ENCODE results near the gene CES3. TPM values are rescaled to one million over a fixed set of nuclear protein-coding genes. Genes with fewer than 3 reads are reported as not detected.

Gene CES3
- total and polyA plus RNA-seq, 4 donors, result 0.19 to 28.3 (median 12.5) TPM

DNA sequence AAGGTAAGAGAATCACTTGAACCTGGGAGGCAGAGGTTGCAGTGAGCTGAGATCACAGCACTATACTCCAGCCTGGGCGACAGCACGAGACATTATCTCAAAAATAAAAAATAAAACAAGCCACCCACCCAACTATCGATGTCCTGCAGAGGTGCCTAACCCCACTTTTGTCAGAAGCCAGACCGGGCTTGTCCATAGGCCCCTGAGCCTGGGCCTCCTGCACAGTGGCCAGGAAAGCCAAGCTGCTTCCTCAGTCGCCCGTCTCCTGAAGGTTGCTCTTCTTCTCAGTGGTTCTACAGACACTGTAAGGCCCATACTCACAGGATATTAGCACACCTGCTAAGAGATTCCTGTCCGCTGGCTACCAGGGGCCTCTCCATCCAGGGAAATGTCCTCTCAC lies 14.5 kb upstream of the CES3 start:
- H3K36me3 ChIP-seq (ENCODE audit: control insufficient read depth in 4 of 4, insufficient read depth in 3 of 4, low read depth in 1 of 4, low read length in 3 of 4), result peaks cover 11 to 24% (median 20%) of the 10 kb centered on the region in 4 donors

DNA sequence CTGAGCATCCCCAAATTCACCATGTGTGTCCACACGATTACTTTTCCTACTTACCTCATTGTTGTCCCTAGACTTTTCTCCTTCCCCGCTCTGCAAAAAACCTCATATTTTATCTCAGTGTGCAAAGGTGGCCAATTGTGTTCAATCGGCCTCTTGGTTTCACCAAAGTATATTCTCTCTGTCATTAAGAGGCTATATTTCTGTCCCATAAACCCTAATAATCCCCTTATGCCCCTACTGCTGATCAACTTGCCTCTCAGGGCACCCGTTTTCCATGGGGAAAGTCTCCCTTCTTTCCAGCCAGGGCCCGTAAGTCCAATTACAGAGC lies 14.1 kb upstream of the CES3 start:
- H3K27me3 ChIP-seq (ENCODE audit: control insufficient read depth in 4 of 4, insufficient read depth in 4 of 4, low read length in 3 of 4), result no peaks in the 10 kb centered on the region
- no peak overlapping the region for H3K4me3 ChIP-seq (ENCODE audit: low read depth in 1 of 3, low read length in 3 of 3)
- WGBS, result 27% methylated on average over 5 of the region's 5 CpGs
- H3K27ac ChIP-seq (ENCODE audit: low read depth in 1 of 2, low read length in 2 of 2), result no peak overlapping the region
- DNase-seq (ENCODE audit: low spot score), result no peak
- H3K36me3 ChIP-seq (ENCODE audit: control insufficient read depth in 4 of 4, insufficient read depth in 3 of 4, low read depth in 1 of 4, low read length in 3 of 4), result peaks cover 11 to 20% (median 16%) of the 10 kb centered on the region in 4 donors
- H3K4me1 ChIP-seq (ENCODE audit: control insufficient read depth in 4 of 4, insufficient read depth in 4 of 4, low read length in 3 of 4), result peaks cover 10 to 32% (median 25%) of the 10 kb centered on the region in 4 donors
- H3K9ac ChIP-seq (ENCODE audit: low read depth in 1 of 2, low read length in 2 of 2), result no peak overlapping the region
- H3K9me3 ChIP-seq (ENCODE audit: control insufficient read depth in 4 of 4, low read length in 3 of 4), result no peaks in the 10 kb centered on the region
- no peak for TF ChIP-seq SP1 (IDR thresholded peaks at IDR 0.05)
- no peak for TF ChIP-seq GABPA (IDR thresholded peaks at IDR 0.05 in 1 of 2, conservative IDR thresholded peaks at IDR 0.05 in 1 of 2)
- TF ChIP-seq NR2F2 (IDR thresholded peaks at IDR 0.05), result no peak
- no peak for TF ChIP-seq HNF4A (conservative IDR thresholded peaks at IDR 0.05)
- no peak for TF ChIP-seq JUND (IDR thresholded peaks at IDR 0.05)
- TF ChIP-seq, protein P1, sequence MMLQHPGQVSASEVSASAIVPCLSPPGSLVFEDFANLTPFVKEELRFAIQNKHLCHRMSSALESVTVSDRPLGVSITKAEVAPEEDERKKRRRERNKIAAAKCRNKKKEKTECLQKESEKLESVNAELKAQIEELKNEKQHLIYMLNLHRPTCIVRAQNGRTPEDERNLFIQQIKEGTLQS (IDR thresholded peaks at IDR 0.05), result no peak
- TF ChIP-seq, protein P2, sequence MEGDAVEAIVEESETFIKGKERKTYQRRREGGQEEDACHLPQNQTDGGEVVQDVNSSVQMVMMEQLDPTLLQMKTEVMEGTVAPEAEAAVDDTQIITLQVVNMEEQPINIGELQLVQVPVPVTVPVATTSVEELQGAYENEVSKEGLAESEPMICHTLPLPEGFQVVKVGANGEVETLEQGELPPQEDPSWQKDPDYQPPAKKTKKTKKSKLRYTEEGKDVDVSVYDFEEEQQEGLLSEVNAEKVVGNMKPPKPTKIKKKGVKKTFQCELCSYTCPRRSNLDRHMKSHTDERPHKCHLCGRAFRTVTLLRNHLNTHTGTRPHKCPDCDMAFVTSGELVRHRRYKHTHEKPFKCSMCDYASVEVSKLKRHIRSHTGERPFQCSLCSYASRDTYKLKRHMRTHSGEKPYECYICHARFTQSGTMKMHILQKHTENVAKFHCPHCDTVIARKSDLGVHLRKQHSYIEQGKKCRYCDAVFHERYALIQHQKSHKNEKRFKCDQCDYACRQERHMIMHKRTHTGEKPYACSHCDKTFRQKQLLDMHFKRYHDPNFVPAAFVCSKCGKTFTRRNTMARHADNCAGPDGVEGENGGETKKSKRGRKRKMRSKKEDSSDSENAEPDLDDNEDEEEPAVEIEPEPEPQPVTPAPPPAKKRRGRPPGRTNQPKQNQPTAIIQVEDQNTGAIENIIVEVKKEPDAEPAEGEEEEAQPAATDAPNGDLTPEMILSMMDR (IDR thresholded peaks at IDR 0.05; ENCODE audit: low read depth, low read length, missing input control), result no peak
- TF ChIP-seq TAF1 (conservative IDR thresholded peaks at IDR 0.05), result no peak
- no peak for TF ChIP-seq FOXA2 (IDR thresholded peaks at IDR 0.05)
- TF ChIP-seq, protein P3, sequence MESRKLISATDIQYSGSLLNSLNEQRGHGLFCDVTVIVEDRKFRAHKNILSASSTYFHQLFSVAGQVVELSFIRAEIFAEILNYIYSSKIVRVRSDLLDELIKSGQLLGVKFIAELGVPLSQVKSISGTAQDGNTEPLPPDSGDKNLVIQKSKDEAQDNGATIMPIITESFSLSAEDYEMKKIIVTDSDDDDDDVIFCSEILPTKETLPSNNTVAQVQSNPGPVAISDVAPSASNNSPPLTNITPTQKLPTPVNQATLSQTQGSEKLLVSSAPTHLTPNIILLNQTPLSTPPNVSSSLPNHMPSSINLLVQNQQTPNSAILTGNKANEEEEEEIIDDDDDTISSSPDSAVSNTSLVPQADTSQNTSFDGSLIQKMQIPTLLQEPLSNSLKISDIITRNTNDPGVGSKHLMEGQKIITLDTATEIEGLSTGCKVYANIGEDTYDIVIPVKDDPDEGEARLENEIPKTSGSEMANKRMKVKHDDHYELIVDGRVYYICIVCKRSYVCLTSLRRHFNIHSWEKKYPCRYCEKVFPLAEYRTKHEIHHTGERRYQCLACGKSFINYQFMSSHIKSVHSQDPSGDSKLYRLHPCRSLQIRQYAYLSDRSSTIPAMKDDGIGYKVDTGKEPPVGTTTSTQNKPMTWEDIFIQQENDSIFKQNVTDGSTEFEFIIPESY (IDR thresholded peaks at IDR 0.05), result no peak
- TF ChIP-seq HNF4G (IDR thresholded peaks at IDR 0.05), result no peak
- no peak for TF ChIP-seq EGR1 (IDR thresholded peaks at IDR 0.05; ENCODE audit: low read depth in 2 of 2)
- TF ChIP-seq RXRA (IDR thresholded peaks at IDR 0.05), result no peak
- TF ChIP-seq YY1 (IDR thresholded peaks at IDR 0.05), result no peak
- TF ChIP-seq RAD21 (IDR thresholded peaks at IDR 0.05), result no peak

More for the DNA sequence above, 14.5 kb upstream of the CES3 start:
- H3K27ac ChIP-seq (ENCODE audit: low read depth in 1 of 2, low read length in 2 of 2), result no peak overlapping the region
- H3K27me3 ChIP-seq (ENCODE audit: control insufficient read depth in 4 of 4, insufficient read depth in 4 of 4, low read length in 3 of 4), result no peaks in the 10 kb centered on the region
- TF ChIP-seq, protein P3 (IDR thresholded peaks at IDR 0.05), result no peak
- TF ChIP-seq FOXA1 (IDR thresholded peaks at IDR 0.05), result no peak
- TF ChIP-seq, protein P1 (IDR thresholded peaks at IDR 0.05), result no peak
- no peak for TF ChIP-seq RAD21 (IDR thresholded peaks at IDR 0.05)
- no peak for TF ChIP-seq FOXA2 (IDR thresholded peaks at IDR 0.05)
- TF ChIP-seq, protein P4, sequence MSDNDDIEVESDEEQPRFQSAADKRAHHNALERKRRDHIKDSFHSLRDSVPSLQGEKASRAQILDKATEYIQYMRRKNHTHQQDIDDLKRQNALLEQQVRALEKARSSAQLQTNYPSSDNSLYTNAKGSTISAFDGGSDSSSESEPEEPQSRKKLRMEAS (IDR thresholded peaks at IDR 0.05), result no peak
- no peak for TF ChIP-seq HNF4A (conservative IDR thresholded peaks at IDR 0.05)
- TF ChIP-seq EGR1 (IDR thresholded peaks at IDR 0.05; ENCODE audit: low read depth in 2 of 2), result no peak
- TF ChIP-seq, protein P2 (IDR thresholded peaks at IDR 0.05; ENCODE audit: low read depth, low read length, missing input control), result no peak
- TF ChIP-seq HNF4G (IDR thresholded peaks at IDR 0.05), result no peak
- no peak for TF ChIP-seq RXRA (IDR thresholded peaks at IDR 0.05)
- H3K4me3 ChIP-seq (ENCODE audit: low read depth in 1 of 3, low read length in 3 of 3), result no peak overlapping the region
- no peak for DNase-seq (ENCODE audit: low spot score)
- 73% methylated on average over 7 of the region's 7 CpGs for WGBS
- no peaks in the 10 kb centered on the region for H3K9me3 ChIP-seq (ENCODE audit: control insufficient read depth in 4 of 4, low read length in 3 of 4)
- H3K4me1 ChIP-seq (ENCODE audit: control insufficient read depth in 4 of 4, insufficient read depth in 4 of 4, low read length in 3 of 4), result peaks cover 10 to 32% (median 25%) of the 10 kb centered on the region in 4 donors
- H3K9ac ChIP-seq (ENCODE audit: low read depth in 1 of 2, low read length in 2 of 2), result no peak overlapping the region
